ENCODE measurements around the gene TUSC2. TPM values are rescaled to one million over a fixed set of nuclear protein-coding genes. Genes with fewer than 3 reads are reported as not detected.

TUSC2 gene
- total RNA-seq, 2 donors from 2014 or later = 17.7 to 18.0 TPM

DNA sequence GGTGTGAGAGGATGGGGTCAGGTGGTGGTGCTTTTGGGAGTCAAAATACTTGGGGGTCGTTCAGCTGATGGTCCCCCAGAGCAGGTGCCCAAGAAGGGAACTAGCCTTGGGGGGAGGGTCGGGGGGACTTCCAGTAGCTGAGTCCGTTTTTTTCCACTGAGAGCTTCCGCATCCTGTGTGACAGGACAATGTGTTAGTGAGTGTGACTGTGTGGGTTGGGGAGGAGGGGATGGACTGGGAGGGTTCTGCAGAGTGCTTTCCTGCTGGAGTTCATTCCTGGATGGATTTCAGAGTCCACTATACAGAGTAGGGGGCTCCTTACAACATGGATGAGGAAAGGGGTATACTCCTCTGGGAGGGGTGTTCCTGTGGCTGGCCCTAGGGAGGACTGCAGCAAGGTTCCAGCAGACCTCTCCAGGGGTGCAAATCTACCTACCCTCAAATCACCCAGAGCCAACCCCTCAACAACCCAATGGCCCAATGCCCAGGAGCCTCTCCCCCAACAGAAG lies 4.9 kb downstream of the TUSC2 start:
- Mint-ChIP-seq H3K27me3 (no peaks in the 10 kb centered on the region), H3K4me3 (no peak overlapping the region), H3K4me1 (peaks cover 30% of the 10 kb centered on the region), H3K27ac (no peak overlapping the region), H3K36me3 (ENCODE audit: low read depth) (no peaks in the 10 kb centered on the region)
- DNase-seq (no peak), ATAC-seq (no peak)
- H3K9me3 ChIP-seq (ENCODE audit: control insufficient read depth, low read length, poor library complexity, severe bottlenecking) = no peaks in the 10 kb centered on the region

DNA sequence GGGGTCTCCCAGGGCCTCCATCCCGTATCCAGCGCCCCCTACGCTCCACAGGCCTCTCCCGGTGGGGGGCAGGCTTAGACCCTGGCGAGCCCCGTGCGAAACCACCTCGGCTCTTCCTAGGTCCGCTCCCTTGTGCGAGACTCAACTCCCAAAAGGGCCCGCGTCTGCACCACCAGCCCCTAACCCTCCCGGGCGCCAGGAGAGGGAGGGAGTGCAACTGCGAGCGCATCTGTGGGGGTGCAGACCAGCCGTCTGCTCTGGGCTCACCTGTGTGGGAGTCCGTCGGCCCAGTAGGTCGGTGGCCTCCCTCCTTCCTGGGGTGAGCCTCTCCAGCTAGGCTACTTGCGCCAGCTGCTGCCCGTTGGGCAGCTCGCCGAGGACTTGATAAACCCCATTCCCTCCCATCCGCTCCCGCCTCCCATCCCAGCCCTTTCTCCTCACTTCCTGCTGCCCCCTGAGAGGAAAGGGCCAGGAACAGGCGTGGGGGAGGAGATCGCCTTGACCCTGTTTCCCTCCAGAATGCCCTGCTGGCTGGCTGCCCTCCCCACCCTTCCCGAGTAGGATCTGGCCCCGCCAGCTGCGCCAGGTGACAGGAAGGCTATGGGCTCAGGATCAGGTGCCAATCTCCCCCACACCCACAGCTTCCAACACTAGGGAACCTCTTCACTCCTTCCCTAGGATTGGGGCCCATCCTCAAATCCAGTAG lies 5.5 kb downstream of the TUSC2 start, which contains the start of gene HYAL2:
Gene HYAL2 (minus strand): TSS at position 360 of the 706 bp plus-strand sequence. CDS start 2,256 bp downstream, outside the sequence.
- DNase-seq (no peak), ATAC-seq (no peak)
- no peaks in the 10 kb centered on the region for H3K9me3 ChIP-seq (ENCODE audit: control insufficient read depth, low read length, poor library complexity, severe bottlenecking)
- Mint-ChIP-seq H3K4me1 (peaks cover 33% of the 10 kb centered on the region), H3K36me3 (ENCODE audit: low read depth) (no peaks in the 10 kb centered on the region), H3K27ac (peak within 1 kb of the TSS; percentile 59), H3K4me3 (peak within 1 kb of the TSS; percentile 89), H3K27me3 (no peaks in the 10 kb centered on the region)

DNA sequence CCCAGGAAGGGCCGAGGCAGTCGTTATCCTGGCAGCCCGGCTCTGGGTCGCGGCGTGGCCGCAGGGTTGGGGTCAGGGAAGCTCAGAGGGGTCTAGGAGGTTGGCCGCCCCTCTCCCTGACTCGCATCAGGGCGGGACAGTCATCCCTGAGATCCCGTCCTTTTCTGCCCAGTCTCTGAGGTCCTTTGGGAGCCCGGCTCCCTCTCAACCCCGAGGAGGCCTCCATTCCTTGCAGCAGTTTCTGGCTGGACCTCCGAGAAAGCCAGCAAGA lies 6.0 kb downstream of the TUSC2 start:
- DNase-seq (no peak), ATAC-seq (no peak)
- H3K4me1 Mint-ChIP-seq = peaks cover 33% of the 10 kb centered on the region
- no peaks in the 10 kb centered on the region for H3K36me3 Mint-ChIP-seq (ENCODE audit: low read depth)
- peak overlapping the region; percentile 56 for H3K4me3 Mint-ChIP-seq
- H3K9me3 ChIP-seq (ENCODE audit: control insufficient read depth, low read length, poor library complexity, severe bottlenecking) = no peaks in the 10 kb centered on the region
- H3K27me3 Mint-ChIP-seq = no peaks in the 10 kb centered on the region
- H3K27ac Mint-ChIP-seq = no peak overlapping the region

DNA sequence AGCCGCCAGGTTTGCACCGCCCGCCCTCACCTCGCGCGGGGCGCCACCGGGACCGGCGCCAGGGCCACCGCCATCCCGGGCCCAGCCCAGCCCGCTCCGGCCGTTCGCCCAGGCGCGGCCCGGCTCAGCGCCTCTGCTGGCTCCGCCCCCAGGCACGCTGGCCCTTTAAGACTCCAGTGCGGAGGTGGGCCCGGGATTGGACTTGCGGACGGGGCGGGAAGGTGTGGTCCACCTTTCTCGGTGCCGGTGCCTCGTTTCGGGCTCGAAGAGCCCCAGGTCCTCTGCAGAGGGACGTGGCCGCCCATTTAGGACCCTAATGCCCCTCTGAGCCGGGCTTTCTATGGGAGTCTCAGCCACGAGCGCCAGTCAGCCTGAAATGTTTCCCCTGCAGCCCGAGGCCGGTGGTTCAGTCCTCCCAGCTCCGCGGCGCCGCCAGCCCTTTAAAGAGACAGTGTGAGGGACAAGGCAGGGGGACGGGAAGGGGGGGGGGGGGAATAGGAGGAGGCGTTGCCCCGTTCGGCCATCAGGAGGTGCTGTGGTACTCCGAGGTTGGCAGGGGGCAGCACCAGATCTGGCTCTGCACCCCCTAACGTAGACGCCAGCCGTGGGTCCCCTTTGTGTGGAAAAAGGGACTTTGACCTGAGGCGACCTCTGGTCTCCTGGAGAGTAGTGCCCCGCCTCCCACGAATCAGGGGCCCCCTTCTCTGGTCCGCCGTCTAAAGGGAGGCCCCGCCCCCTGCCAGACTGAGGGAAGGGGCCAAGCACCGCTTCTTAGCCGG lies 6.5 kb downstream of the TUSC2 start:
- ATAC-seq (peak; percentile 75), DNase-seq (peak; percentile 68 to 69 (median 68))
- Mint-ChIP-seq H3K27me3 (no peaks in the 10 kb centered on the region), H3K36me3 (ENCODE audit: low read depth) (no peaks in the 10 kb centered on the region), H3K4me1 (peaks cover 33% of the 10 kb centered on the region), H3K4me3 (peak overlapping the region; percentile 89), H3K27ac (peak overlapping the region; percentile 59)
- H3K9me3 ChIP-seq (ENCODE audit: control insufficient read depth, low read length, poor library complexity, severe bottlenecking) = no peaks in the 10 kb centered on the region

DNA sequence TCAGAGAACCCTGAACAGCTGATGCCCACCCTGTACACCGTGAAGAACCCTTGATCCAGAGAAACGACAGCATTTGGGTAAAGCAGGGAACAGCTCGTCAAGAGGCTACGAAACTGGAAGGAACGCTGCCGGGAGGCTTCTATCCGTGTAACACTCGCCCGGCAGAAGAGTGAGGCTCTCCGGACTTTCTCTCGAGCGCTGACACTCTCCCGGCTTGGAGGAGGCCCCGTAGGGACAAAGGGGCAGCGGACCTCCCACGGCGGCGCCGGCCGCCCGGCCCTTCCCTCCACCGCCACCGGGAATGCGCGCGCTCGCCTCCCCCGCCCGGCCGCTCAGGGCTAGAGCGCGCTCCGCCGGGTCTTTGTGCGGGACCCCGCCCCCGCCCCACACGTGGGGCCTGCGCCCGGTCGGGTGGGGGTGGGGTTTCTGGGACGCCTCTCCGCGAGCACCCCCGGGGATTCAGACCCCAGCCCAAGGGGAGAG lies 7.1 kb downstream of the TUSC2 start:
- peak; percentile 45 for ATAC-seq
- H3K4me1 Mint-ChIP-seq = peaks cover 38% of the 10 kb centered on the region
- H3K4me3 Mint-ChIP-seq = peak overlapping the region; percentile 89

DNA sequence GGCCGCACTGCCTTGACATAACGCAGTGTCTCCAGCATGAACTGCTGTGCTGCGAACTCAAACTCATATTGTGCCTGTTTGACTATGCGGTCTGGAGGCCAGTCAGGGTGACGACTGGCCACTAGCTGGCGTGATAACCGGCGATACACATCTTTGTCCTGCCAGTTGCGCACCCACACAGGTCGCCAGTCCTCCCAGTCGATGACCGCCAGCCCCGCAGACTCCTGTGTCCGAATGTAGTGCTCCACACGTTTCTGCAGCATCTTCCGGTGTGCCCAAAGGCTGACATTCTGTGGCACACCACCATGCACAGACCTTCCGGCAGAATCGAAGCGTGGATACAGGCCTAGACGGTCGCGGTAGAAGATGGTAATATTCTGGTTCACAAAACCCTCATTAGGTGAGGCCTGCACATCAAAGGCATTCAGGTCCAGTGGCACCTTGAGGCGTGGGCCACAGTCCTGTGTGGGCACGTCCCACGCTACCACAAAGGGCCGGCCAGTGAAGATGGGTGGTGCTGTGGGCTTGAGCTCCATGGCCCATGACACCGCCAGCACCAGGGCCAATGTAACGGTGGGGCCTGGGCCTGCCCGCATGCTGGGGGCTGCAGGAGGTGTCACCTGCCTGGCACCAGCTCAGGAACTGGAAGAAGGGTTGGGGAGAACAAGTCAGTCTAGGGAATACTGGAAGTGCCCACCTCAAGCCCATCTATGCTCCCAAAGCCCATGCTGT lies 8.0 kb downstream of the TUSC2 start:
- no peaks in the 10 kb centered on the region for H3K9me3 ChIP-seq (ENCODE audit: control insufficient read depth, low read length, poor library complexity, severe bottlenecking)
- DNase-seq (no peak), ATAC-seq (no peak)
- Mint-ChIP-seq H3K36me3 (ENCODE audit: low read depth) (no peaks in the 10 kb centered on the region), H3K4me1 (peaks cover 38% of the 10 kb centered on the region), H3K27me3 (no peaks in the 10 kb centered on the region), H3K4me3 (peak overlapping the region; percentile 89), H3K27ac (peak overlapping the region; percentile 75)

More for the DNA sequence above, 7.1 kb downstream of the TUSC2 start:
- peak in 2 of 3 donors; percentile 51 to 61 for DNase-seq
- H3K27me3 Mint-ChIP-seq = no peaks in the 10 kb centered on the region
- H3K27ac Mint-ChIP-seq = peak overlapping the region; percentile 75
- H3K9me3 ChIP-seq (ENCODE audit: control insufficient read depth, low read length, poor library complexity, severe bottlenecking) = no peaks in the 10 kb centered on the region
- H3K36me3 Mint-ChIP-seq (ENCODE audit: low read depth) = no peaks in the 10 kb centered on the region

DNA sequence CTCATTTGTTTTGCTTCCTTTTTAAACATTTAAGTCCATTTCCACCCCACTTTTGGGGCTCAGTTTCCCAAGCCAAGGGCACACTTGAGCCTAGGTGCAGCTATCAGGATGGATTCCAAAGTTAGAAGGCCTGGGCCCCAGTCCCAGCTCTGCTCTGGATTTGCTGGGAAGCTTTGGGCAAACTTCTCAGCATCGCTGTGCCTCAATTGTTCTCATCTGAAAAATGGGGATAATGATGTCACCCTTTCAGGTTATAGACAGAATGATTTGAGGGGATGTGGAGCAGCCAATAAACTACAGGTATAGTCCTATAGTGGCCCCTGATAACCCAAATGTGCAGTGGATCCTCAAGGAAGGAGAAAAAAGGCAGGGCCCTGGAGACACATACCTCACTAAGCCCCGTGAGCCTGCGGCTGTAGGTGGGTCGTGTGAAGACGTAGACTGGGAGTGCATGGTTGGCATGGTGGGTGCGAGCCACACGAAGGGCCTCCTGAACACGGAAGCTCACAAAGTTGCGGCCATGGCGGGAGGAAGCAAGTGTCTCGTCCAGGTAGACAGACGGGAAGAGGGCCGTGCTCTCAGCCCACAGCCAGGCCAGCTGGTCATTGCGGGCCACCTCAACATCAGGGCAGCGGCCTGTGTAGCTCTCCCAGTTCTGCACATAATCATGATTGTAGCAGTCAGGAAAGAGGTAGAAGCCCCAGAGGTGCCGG lies 8.7 kb downstream of the TUSC2 start:
- H3K27me3 Mint-ChIP-seq = no peaks in the 10 kb centered on the region
- H3K27ac Mint-ChIP-seq = no peak overlapping the region
- no peak for DNase-seq
- no peak overlapping the region for H3K4me3 Mint-ChIP-seq
- no peaks in the 10 kb centered on the region for H3K36me3 Mint-ChIP-seq (ENCODE audit: low read depth)
- no peak for ATAC-seq
- peaks cover 33% of the 10 kb centered on the region for H3K4me1 Mint-ChIP-seq
- H3K9me3 ChIP-seq (ENCODE audit: control insufficient read depth, low read length, poor library complexity, severe bottlenecking) = no peaks in the 10 kb centered on the region

DNA sequence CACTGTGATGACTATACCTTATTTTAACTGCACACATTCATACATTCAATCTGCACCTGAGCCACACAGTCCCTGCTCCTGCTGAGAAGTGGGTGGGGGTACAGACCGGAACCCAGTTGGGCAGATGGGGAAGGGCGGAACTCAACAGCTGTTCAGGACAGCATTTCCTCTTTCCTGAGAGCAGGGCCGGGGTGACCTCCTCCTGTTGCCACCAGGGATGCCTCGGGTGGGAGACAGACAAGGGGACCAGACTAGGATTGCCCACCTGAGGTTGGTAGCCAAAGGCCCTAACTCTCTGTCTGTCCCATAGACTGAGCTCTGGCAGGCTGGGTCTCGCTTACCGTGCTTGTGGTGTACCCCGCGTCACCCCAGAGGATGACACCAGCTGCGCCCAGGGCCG lies 9.4 kb downstream of the TUSC2 start:
- DNase-seq (no peak), ATAC-seq (no peak)
- H3K27ac Mint-ChIP-seq = no peak overlapping the region
- no peaks in the 10 kb centered on the region for H3K9me3 ChIP-seq (ENCODE audit: control insufficient read depth, low read length, poor library complexity, severe bottlenecking)
- H3K36me3 Mint-ChIP-seq (ENCODE audit: low read depth) = no peaks in the 10 kb centered on the region
- H3K4me3 Mint-ChIP-seq = no peak overlapping the region
- no peaks in the 10 kb centered on the region for H3K27me3 Mint-ChIP-seq
- H3K4me1 Mint-ChIP-seq = peaks cover 33% of the 10 kb centered on the region

DNA sequence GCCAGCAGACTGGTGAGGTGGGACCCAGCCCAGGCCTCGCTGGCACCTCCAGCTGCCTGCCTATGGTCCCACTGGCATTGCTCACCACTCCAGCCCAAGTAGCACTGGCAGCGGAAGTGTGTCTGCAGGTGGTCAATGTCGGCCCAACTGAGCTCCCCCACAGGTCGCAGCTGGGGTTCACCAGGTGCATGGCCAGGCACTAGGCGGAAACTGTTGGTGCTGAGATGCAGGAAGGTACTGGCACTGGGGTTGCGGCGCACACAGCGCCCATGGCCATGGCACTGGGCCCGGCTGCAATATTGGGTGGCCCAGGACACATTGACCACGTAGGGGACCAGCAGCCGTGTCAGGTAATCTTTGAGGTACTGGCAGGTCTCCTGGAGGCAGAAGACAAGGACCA lies 9.9 kb downstream of the TUSC2 start:
- Mint-ChIP-seq H3K27ac (no peak overlapping the region), H3K4me3 (no peak overlapping the region), H3K36me3 (ENCODE audit: low read depth) (no peaks in the 10 kb centered on the region), H3K27me3 (no peaks in the 10 kb centered on the region), H3K4me1 (peaks cover 33% of the 10 kb centered on the region)
- no peak for DNase-seq
- no peaks in the 10 kb centered on the region for H3K9me3 ChIP-seq (ENCODE audit: control insufficient read depth, low read length, poor library complexity, severe bottlenecking)
- no peak for ATAC-seq

DNA sequence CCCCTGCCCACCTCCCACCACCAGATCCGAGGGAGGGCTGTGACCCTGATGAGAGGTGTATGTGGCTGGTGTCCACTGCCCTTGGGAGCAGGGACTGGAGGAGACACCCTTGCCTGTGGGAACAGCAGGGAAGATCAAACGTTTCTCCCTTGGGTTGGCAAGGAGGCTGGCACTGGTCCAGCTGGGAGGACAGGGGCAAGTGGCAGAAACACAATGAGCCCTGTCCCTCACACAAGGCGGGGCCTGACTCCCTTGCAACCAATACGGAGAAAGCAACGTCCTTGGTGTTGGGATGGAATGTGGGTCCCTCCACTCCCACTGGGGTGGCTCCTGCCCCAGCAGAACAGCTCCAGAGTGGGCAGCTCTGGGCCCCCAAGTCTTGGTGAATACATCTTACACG lies 10.7 kb downstream of the TUSC2 start:
- Mint-ChIP-seq H3K36me3 (ENCODE audit: low read depth) (no peaks in the 10 kb centered on the region), H3K27me3 (no peaks in the 10 kb centered on the region), H3K4me3 (no peak overlapping the region), H3K4me1 (peaks cover 32% of the 10 kb centered on the region), H3K27ac (peak overlapping the region; percentile 99)
- ATAC-seq (no peak), DNase-seq (no peak)
- no peaks in the 10 kb centered on the region for H3K9me3 ChIP-seq (ENCODE audit: control insufficient read depth, low read length, poor library complexity, severe bottlenecking)

DNA sequence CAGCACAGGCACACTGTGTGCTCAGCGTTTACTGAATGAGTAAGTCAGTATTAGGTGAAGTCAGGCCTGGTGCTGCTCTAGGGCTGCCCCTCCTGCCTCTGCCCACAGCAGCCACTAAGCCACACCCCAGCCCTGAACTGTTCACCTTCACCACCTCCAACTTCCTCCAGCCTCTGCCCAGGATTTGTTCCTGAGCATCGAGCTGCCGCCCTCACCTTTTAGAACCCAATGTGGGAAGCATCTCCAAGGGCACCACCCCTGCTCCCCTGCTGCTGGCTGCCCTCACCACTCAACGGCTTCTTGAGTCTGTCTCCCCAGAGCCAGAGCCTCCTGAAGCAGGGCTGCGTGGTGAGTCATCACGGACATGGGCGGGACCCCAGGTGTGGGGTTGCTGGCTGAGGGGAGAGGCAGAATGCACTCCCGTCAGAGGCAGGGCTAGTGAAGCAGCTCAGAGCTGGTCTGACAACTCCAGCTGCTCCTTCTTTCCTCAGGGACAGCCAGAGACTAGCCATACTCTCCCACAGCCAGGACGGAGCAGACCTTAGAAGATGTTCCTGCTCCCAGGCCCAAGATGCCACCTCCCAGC lies 11.3 kb downstream of the TUSC2 start:
- ATAC-seq = peak; percentile 78
- Mint-ChIP-seq H3K27me3 (no peaks in the 10 kb centered on the region), H3K27ac (peak overlapping the region; percentile 99), H3K4me1 (peaks cover 32% of the 10 kb centered on the region), H3K36me3 (ENCODE audit: low read depth) (no peaks in the 10 kb centered on the region), H3K4me3 (peak overlapping the region; percentile 93)
- H3K9me3 ChIP-seq (ENCODE audit: control insufficient read depth, low read length, poor library complexity, severe bottlenecking) = no peaks in the 10 kb centered on the region
- peak; percentile 54 to 71 (median 63) for DNase-seq

DNA sequence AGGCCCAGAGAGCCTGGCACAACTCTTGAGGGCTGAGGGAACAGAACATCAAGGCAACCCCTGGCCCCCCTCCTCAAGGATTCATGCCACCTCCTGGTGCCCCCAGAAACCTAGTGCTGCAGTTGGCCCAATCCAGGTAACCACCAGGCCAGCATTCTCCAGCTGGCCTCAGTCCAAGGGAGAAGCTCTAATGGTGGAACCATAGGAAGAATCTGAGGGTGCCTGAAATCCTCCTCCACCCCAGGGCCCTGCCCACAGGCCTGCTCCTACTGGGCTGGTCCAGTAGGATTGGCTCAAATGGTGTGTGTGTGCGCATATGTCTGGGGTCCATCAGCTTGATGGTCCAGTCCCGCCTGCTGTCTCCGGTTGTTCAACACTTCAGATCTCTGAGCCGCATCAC lies 13.2 kb downstream of the TUSC2 start:
- H3K27me3 Mint-ChIP-seq = no peaks in the 10 kb centered on the region
- DNase-seq = no peak
- peaks cover 22% of the 10 kb centered on the region for H3K4me1 Mint-ChIP-seq
- no peaks in the 10 kb centered on the region for H3K9me3 ChIP-seq (ENCODE audit: control insufficient read depth, low read length, poor library complexity, severe bottlenecking)
- no peak for ATAC-seq
- no peak overlapping the region for H3K4me3 Mint-ChIP-seq
- H3K36me3 Mint-ChIP-seq (ENCODE audit: low read depth) = no peaks in the 10 kb centered on the region
- H3K27ac Mint-ChIP-seq = no peak overlapping the region
